Naive thymus-derived CD4-positive, alpha-beta T cell (primary cell): ENCODE data around the gene NINJ1. TPM values are rescaled to one million over a fixed set of nuclear protein-coding genes. Genes with fewer than 3 reads are reported as not detected.
A peak's percentile ranks its signal among the peaks of the same experiment; 100 is the strongest.

Source experiments
- ATAC-seq: fragments of 150-1000 bp; cut with Tn5 transposase; 2 replicates; pipeline ENCODE4 v1.10.0; 2021; ENCODE audit warnings: mild to moderate bottlenecking, moderate library complexity
- CTCF ChIA-PET: fragments of 350-600 bp; sonication (Branson Sonifier 250); formaldehyde crosslinking; loops from one replicate; lab custom pipeline; 2021; ENCODE audit warnings: antibody characterized with exemption; lab: Charles Lee
- POLR2A ChIA-PET: fragments of 350-600 bp; sonication (Branson Sonifier 250); formaldehyde crosslinking; loops from one replicate; lab custom pipeline; 2021; ENCODE audit warnings: antibody characterized with exemption, inconsistent platforms; lab: Charles Lee
- DNase-seq, 9 donors: peaks; one replicate each; pipeline versions ENCODE4 v3.0.0 to v3.0.0-alpha.2; 2020 to 2022; ENCODE audit warnings: mixed read lengths in 1 of 9
- H3K27ac ChIP-seq: one replicate; pipeline ENCODE4 v1.7.0; 2013; ENCODE audit warnings: mild to moderate bottlenecking, low read depth, low read length, moderate library complexity
- H3K27me3 ChIP-seq, 2 donors: one replicate each; pipeline ENCODE4 v1.7.0; 2013; ENCODE audit warnings: low read length in 2 of 2, mild to moderate bottlenecking in 2 of 2, moderate library complexity in 2 of 2; ENCODE audit not compliant: control insufficient read depth in 2 of 2, insufficient read depth in 2 of 2
- H3K36me3 ChIP-seq, 3 experiments: 1 replicate in 2 of 3; 2 replicates in 1 of 3; pipeline ENCODE4 v1.7.0; 2013; ENCODE audit warnings: low read length in 3 of 3, mild to moderate bottlenecking in 3 of 3, moderate library complexity in 1 of 3; ENCODE audit not compliant: insufficient read depth in 3 of 3, control insufficient read depth in 2 of 3
- H3K4me1 ChIP-seq, 2 donors: one replicate each; pipeline ENCODE4 v1.7.0; 2013; ENCODE audit warnings: low read length in 2 of 2, mild to moderate bottlenecking in 2 of 2, moderate library complexity in 1 of 2; ENCODE audit not compliant: control insufficient read depth in 2 of 2, insufficient read depth in 2 of 2
- H3K4me3 ChIP-seq: 2 replicates; pipeline ENCODE4 v1.7.0; 2013; ENCODE audit warnings: mild to moderate bottlenecking, low read length
- H3K9me3 ChIP-seq, 3 experiments: 1 replicate in 2 of 3; 2 replicates in 1 of 3; pipeline ENCODE4 v1.7.0; 2013; ENCODE audit warnings: low read length in 3 of 3; ENCODE audit not compliant: control insufficient read depth in 2 of 3
- H3K27ac Mint-ChIP-seq, 9 donors: one replicate each; pipeline ENCODE4 v1.8.0; 2020 to 2022; ENCODE audit warnings: mixed read lengths in 9 of 9, mild to moderate bottlenecking in 8 of 9, moderate library complexity in 5 of 9, inconsistent platforms in 2 of 9
- H3K27me3 Mint-ChIP-seq, 5 donors: one replicate each; pipeline ENCODE4 v1.8.0; 2021 to 2022; ENCODE audit warnings: mixed read lengths in 5 of 5, mild to moderate bottlenecking in 1 of 5
- H3K36me3 Mint-ChIP-seq, 5 donors: one replicate each; pipeline ENCODE4 v1.8.0; 2020 to 2022; ENCODE audit warnings: mixed read lengths in 5 of 5, mild to moderate bottlenecking in 3 of 5, inconsistent platforms in 1 of 5
- H3K4me1 Mint-ChIP-seq, 7 donors: one replicate each; pipeline ENCODE4 v1.8.0; 2020 to 2022; ENCODE audit warnings: mixed read lengths in 7 of 7, mild to moderate bottlenecking in 3 of 7, inconsistent platforms in 1 of 7
- H3K4me3 Mint-ChIP-seq, 10 donors: one replicate each; pipeline ENCODE4 v1.8.0; 2020 to 2022; ENCODE audit warnings: mild to moderate bottlenecking in 10 of 10, mixed read lengths in 10 of 10, moderate library complexity in 6 of 10, inconsistent platforms in 2 of 10
- H3K9me3 Mint-ChIP-seq, 11 donors: one replicate each; pipeline ENCODE4 v1.8.0; 2020 to 2022; ENCODE audit warnings: mixed read lengths in 11 of 11, mild to moderate bottlenecking in 4 of 11, inconsistent platforms in 1 of 11, moderate library complexity in 1 of 11
- intact Hi-C, 2 donors: fragments of 100-400 bp; cut with micrococcal nuclease; formaldehyde crosslinking; loops; one replicate each; pipeline ENCODE4 v1.15.1; 2023
- polyA plus RNA-seq, 2 donors: library from polyadenylated mRNA; unstranded; fragments of 300-500 nt; fragmentation: Illumina TruSeq; gene quantifications; one replicate each; pipeline ENCODE4 v1.2.3, GENCODE V29; 2021
- total RNA-seq, 6 experiments: library from RNA in 5 of 6; stranded (reverse) in 5 of 6; gene quantifications; 1 replicate in 5 of 6; 2 replicates in 1 of 6; pipeline ENCODE4 v1.2.3 and lab custom pipeline; 2021 to 2026

NINJ1 gene
- total and polyA plus RNA-seq, 7 experiments from 2014 or later = 30.7 to 163 (median 113) TPM

DNA sequence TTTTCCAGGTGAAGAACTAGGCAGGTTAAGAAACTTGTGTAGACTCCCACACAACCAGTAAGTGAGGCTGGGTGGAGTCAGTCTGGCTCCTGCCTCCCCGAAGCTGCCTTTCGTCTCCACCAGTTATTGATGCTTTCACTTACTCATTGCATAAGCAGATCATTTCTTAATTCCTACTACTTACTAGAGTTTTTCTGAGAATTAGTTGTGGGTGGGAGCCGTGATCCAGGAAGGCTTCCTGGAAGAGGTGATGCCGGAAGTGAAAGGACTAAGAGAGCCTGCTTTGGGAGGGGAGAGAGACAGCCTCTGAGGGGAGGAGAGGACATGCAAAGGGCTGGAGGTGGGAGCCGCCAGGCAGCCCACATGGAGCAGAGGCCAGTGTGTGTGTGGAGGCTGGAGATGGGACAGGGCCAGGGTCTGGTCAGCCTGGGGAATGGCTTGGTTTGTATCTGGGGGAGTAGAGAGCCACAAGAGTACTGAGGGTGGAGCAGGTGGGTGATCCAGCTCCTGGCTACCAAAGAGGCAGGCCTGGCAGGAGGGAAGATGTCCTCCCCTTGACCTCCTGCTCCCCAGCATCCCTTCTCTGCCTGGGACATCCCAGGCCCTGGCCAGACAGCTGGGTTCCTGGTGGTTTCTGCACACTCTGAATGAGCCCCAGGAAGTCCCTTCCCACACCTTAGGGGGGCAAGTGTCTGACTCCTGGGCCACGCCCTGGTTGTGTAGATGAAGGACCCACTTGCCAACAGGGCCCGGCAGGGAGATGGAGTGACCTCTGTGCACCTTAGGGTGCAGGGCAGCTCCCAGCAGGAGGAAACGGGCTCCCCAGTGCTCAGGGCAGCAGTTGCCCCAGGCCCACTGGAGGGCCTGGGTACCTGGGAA is 50.2 kb downstream of the NINJ1 start:
- Histone ChIP-seq H3K36me3 (peaks cover 0 to 92% (median 42%) of the 10 kb centered on the region in 3 experiments), H3K27me3 (no peaks in the 10 kb centered on the region), H3K27ac (peak overlapping the region; percentile 68), H3K9me3 (no peaks in the 10 kb centered on the region), H3K4me3 (no peak overlapping the region), H3K4me1 (peaks cover 18 to 25% of the 10 kb centered on the region in 2 donors)
- H3K4me1 Mint-ChIP-seq = peaks cover 14 to 46% (median 35%) of the 10 kb centered on the region in 7 donors
- peaks cover 14 to 57% (median 37%) of the 10 kb centered on the region in 5 donors for H3K36me3 Mint-ChIP-seq
- H3K27me3 Mint-ChIP-seq = no peaks in the 10 kb centered on the region
- DNase-seq = peak in 1 of 9 donors; percentile 31
- ATAC-seq = peak; percentile 47
- ChIA-PET CTCF (interaction anchor here (1.8 kb wide), 1 partner anchor 11 kb away, joined by 5 read pairs; no protein-coding TSS in a partner anchor), POLR2A (interaction anchor here (0.6 to 3.8 kb wide), 8 partner anchors 8 to 205 kb away, joined by 3 to 22 read pairs (median 6); no protein-coding TSS in a partner anchor)
- H3K4me3 Mint-ChIP-seq = peak overlapping the region; percentile 41 to 80 (median 62)
- intact Hi-C loops = loop anchor here (1.0 to 2.0 kb wide), 3 partner anchors 11 to 20 kb away; no protein-coding TSS in a partner anchor
- H3K27ac Mint-ChIP-seq = peak overlapping the region; percentile 86 to 98 (median 95)
- peaks cover 0 to 7% (median 0%) of the 10 kb centered on the region in 11 donors for H3K9me3 Mint-ChIP-seq

DNA sequence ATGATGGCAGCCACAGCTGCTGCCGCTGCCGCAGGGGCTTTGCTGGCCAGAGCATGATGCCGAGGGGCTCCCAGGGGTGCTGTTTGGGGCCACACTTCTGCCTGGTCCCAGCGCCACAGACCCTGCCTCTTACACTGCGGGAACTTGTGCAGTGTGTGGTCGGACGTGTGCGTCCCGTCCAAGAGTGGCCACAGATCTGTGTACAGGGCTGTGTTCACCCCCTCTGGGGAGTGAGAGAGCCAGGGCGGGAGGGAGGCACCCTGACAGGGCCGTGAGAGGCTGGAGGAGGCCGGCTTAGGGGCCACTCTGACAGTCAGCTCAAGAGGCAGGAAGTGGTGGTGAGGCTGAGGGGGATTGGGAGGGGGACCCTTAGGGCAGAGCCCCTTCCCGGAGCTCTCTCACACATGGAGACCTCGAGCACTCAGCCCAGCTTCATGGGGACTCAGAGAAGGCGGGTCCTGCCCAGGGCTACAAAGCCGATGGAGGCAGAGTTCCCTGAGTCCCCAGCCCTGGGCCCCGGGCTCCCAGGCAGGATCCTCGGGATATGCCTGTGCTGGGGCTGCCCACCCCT is 51.1 kb downstream of the NINJ1 start:
- Mint-ChIP-seq H3K4me1 (peaks cover 10 to 47% (median 31%) of the 10 kb centered on the region in 7 donors), H3K36me3 (peaks cover 14 to 51% (median 37%) of the 10 kb centered on the region in 5 donors), H3K27me3 (no peaks in the 10 kb centered on the region), H3K27ac (peak overlapping the region; percentile 49 to 98 (median 95)), H3K9me3 (peaks cover 0 to 5% (median 0%) of the 10 kb centered on the region in 11 donors), H3K4me3 (peak overlapping the region in 7 of 10 donors; percentile 1 to 65 (median 57))
- ChIA-PET CTCF (interaction anchor here (1.8 kb wide), 1 partner anchor 12 kb away, joined by 5 read pairs; no protein-coding TSS in a partner anchor), POLR2A (interaction anchor here (0.6 to 3.8 kb wide), 6 partner anchors 9 to 204 kb away, joined by 3 to 22 read pairs (median 4); no protein-coding TSS in a partner anchor)
- intact Hi-C loops = loop anchor here (1.0 to 2.0 kb wide), 3 partner anchors 12 to 19 kb away; no protein-coding TSS in a partner anchor
- ATAC-seq (peak; percentile 36), DNase-seq (peak in 1 of 9 donors; percentile 25)
- peak overlapping the region; percentile 68 for H3K27ac ChIP-seq
- no peaks in the 10 kb centered on the region for H3K9me3 ChIP-seq
- H3K36me3 ChIP-seq = peaks cover 0 to 91% (median 42%) of the 10 kb centered on the region in 3 experiments
- H3K27me3 ChIP-seq = no peaks in the 10 kb centered on the region
- peaks cover 18 to 25% of the 10 kb centered on the region in 2 donors for H3K4me1 ChIP-seq
- H3K4me3 ChIP-seq = no peak overlapping the region

DNA sequence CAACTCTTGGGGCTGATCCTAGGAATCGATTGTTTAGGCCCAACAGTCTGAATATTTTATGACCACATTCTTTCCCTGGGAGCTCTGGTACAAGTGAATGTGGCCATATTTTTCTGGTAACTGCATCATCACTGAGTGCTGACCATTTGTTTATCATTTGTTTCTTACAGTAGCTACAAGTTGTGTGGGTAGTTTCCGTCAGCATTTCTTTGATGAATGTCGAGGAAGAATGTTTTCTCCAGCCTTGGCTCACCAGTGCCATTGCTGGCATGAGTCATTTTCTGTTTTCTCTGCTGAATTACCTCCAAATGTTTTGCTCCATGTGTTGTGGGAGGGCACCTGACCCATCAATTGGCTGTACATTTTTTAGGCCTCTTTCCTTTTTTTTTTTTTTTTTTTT is 52.1 kb downstream of the NINJ1 start:
- H3K36me3 Mint-ChIP-seq = peaks cover 14 to 56% (median 44%) of the 10 kb centered on the region in 5 donors

DNA sequence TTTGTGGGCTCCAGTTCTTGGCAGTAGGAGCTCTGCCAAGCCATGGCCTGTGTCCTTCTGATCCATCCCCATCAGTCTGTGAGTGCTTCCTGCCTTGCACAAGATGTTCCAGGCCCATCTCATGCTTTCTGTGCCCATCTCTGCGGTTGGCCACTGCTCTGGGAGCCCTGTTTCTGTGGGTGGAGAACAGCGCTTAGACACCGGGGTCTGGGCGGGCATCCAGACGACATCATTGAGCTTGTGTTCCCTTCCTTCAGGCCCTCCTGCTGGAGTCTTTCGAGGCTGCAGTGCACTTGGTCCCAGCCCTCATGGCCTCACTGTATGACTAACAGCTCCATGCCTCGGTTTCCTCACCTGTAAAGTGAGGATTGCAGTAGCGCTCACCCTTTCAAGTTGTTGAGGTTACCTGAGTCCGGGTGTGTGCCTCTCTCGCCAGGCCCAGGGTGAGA is 52.9 kb downstream of the NINJ1 start:
- H3K27ac ChIP-seq = no peak overlapping the region
- POLR2A ChIA-PET = interaction anchor here (0.6 to 3.8 kb wide), 9 partner anchors 9 to 129 kb away, joined by 3 to 22 read pairs (median 5); no protein-coding TSS in a partner anchor
- H3K36me3 ChIP-seq = peaks cover 0 to 93% (median 42%) of the 10 kb centered on the region in 3 experiments
- no peak for ATAC-seq
- peak in 1 of 9 donors; percentile 16 for DNase-seq
- no peaks in the 10 kb centered on the region for H3K27me3 ChIP-seq
- H3K9me3 Mint-ChIP-seq = peaks cover 0 to 5% (median 0%) of the 10 kb centered on the region in 11 donors
- H3K9me3 ChIP-seq = no peaks in the 10 kb centered on the region
- H3K27me3 Mint-ChIP-seq = no peaks in the 10 kb centered on the region
- CTCF ChIA-PET = interaction anchor here (0.6 to 1.6 kb wide), 4 partner anchors 14 to 124 kb away, joined by 3 to 6 read pairs (median 4); no protein-coding TSS in a partner anchor
- no peak overlapping the region for H3K4me3 Mint-ChIP-seq
- H3K36me3 Mint-ChIP-seq = peaks cover 11 to 57% (median 41%) of the 10 kb centered on the region in 5 donors
- peaks cover 18 to 31% of the 10 kb centered on the region in 2 donors for H3K4me1 ChIP-seq
- peak overlapping the region; percentile 19 to 98 (median 64) for H3K27ac Mint-ChIP-seq
- H3K4me1 Mint-ChIP-seq = peaks cover 13 to 58% (median 43%) of the 10 kb centered on the region in 7 donors
- intact Hi-C loops = no loop called here
- H3K4me3 ChIP-seq = no peak overlapping the region

More for the DNA sequence above, 52.1 kb downstream of the NINJ1 start:
- no peaks in the 10 kb centered on the region for H3K27me3 Mint-ChIP-seq
- H3K4me3 Mint-ChIP-seq = no peak overlapping the region
- peak overlapping the region; percentile 42 to 98 (median 65) for H3K27ac Mint-ChIP-seq
- Histone ChIP-seq H3K27me3 (no peaks in the 10 kb centered on the region), H3K27ac (no peak overlapping the region), H3K9me3 (no peaks in the 10 kb centered on the region), H3K36me3 (peaks cover 0 to 93% (median 40%) of the 10 kb centered on the region in 3 experiments), H3K4me3 (no peak overlapping the region), H3K4me1 (peaks cover 18 to 31% of the 10 kb centered on the region in 2 donors)
- ATAC-seq = no peak
- intact Hi-C loops = loop anchor here in 1 of 2 donors (2.0 kb wide), 1 partner anchor 17 kb away; no protein-coding TSS in a partner anchor
- peaks cover 10 to 56% (median 39%) of the 10 kb centered on the region in 7 donors for H3K4me1 Mint-ChIP-seq
- ChIA-PET POLR2A (interaction anchor here (0.6 to 3.8 kb wide), 12 partner anchors 10 to 129 kb away, joined by 3 to 22 read pairs (median 5); no protein-coding TSS in a partner anchor), CTCF (interaction anchor here (1.5 to 1.8 kb wide), 3 partner anchors 13 to 56 kb away, joined by 5 to 6 read pairs (median 6); no protein-coding TSS in a partner anchor)
- H3K9me3 Mint-ChIP-seq = peaks cover 0 to 5% (median 0%) of the 10 kb centered on the region in 11 donors
- peak in 1 of 9 donors; percentile 19 for DNase-seq

DNA sequence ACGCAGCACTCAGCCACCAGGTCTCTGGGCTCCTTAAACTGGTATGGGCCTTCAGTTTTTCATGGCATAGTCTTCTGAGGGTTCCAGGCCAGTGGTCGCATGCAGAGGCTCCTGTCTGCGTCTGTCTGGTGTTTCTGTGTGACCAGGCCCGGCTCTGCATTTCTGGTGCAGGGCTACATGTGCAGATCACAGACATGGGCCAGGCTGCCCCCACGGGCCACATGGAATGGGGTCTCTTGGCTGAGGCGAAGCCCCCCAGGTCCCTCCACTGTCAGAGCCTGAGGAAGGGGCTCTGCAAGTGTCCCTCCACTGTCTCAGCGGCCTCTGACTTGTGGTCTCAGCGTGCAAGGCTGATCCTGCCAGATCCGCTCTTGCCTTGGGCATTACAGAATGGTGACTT is 53.6 kb downstream of the NINJ1 start:
- intact Hi-C loops = no loop called here
- Mint-ChIP-seq H3K4me3 (no peak overlapping the region), H3K4me1 (peaks cover 14 to 62% (median 48%) of the 10 kb centered on the region in 7 donors), H3K9me3 (peaks cover 0 to 1% (median 0%) of the 10 kb centered on the region in 11 donors), H3K36me3 (peaks cover 11 to 51% (median 34%) of the 10 kb centered on the region in 5 donors), H3K27ac (peak overlapping the region in 8 of 9 donors; percentile 2 to 98 (median 64)), H3K27me3 (no peaks in the 10 kb centered on the region)
- Histone ChIP-seq H3K27ac (no peak overlapping the region), H3K36me3 (peaks cover 0 to 91% (median 42%) of the 10 kb centered on the region in 3 experiments), H3K4me3 (no peak overlapping the region), H3K9me3 (no peaks in the 10 kb centered on the region), H3K4me1 (peaks cover 18 to 31% of the 10 kb centered on the region in 2 donors), H3K27me3 (no peaks in the 10 kb centered on the region)
- POLR2A ChIA-PET = interaction anchor here (1.9 to 5.8 kb wide), 4 partner anchors 9 to 15 kb away, joined by 5 to 60 read pairs (median 18); no protein-coding TSS in a partner anchor
- peak in 1 of 9 donors; percentile 10 for DNase-seq
- CTCF ChIA-PET = interaction anchor here (0.6 to 0.7 kb wide), 4 partner anchors 15 to 129 kb away, joined by 3 to 7 read pairs (median 4); no protein-coding TSS in a partner anchor
- no peak for ATAC-seq
